MCF 10A (cell line): Measurements from ENCODE around the gene CAAP1. TPM values are rescaled to one million over a fixed set of nuclear protein-coding genes. Genes with fewer than 3 reads are reported as not detected.
"Not testable (repeated sequence)": the region's sequence is repeated elsewhere in the genome, so short reads cannot be mapped to it uniquely, and the experiment has no call there.

Source experiments
- BruUV-seq: library from RNA; stranded (reverse); fragments of 400-500 nt; replicated peaks from 2 replicates; lab custom pipeline; 2021; lab: Mats Ljungman, UMichigan
- CTCF ChIA-PET: fragments of 300-600 bp; sonication (Branson Sonifier 250); formaldehyde crosslinking; extraction: SDS; loops from one replicate; lab custom pipeline; 2021; ENCODE audit warnings: antibody characterized with exemption, inconsistent platforms; lab: Yijun Ruan, JAX
- POLR2A ChIA-PET: fragments of 300-600, 350-650 bp; sonication (Branson Sonifier 250); formaldehyde crosslinking; extraction: SDS; loops from one replicate; lab custom pipeline; 2020; ENCODE audit warnings: antibody characterized with exemption, inconsistent platforms; lab: Yijun Ruan, JAX
- DNase-seq: peaks from one replicate; pipeline ENCODE4 v3.0.0-alpha.2; 2018; ENCODE audit not compliant: unreplicated experiment
- H3K27ac Mint-ChIP-seq: one replicate; pipeline ENCODE4 v1.8.0; 2022; ENCODE audit warnings: mild to moderate bottlenecking, low read depth, mixed read lengths; ENCODE audit not compliant: unreplicated experiment
- H3K27me3 Mint-ChIP-seq: one replicate; pipeline ENCODE4 v1.8.0; 2022; ENCODE audit warnings: mixed read lengths; ENCODE audit not compliant: insufficient read depth, unreplicated experiment
- H3K36me3 Mint-ChIP-seq: one replicate; pipeline ENCODE4 v1.8.0; 2022; ENCODE audit warnings: mild to moderate bottlenecking, moderate library complexity, mixed read lengths; ENCODE audit not compliant: insufficient read depth, unreplicated experiment
- H3K4me1 Mint-ChIP-seq: one replicate; pipeline ENCODE4 v1.8.0; 2022; ENCODE audit warnings: mixed read lengths; ENCODE audit not compliant: insufficient read depth, unreplicated experiment
- H3K4me3 Mint-ChIP-seq: one replicate; pipeline ENCODE4 v1.8.0; 2022; ENCODE audit warnings: mild to moderate bottlenecking, moderate library complexity, mixed read lengths; ENCODE audit not compliant: unreplicated experiment
- H3K9me3 Mint-ChIP-seq: one replicate; pipeline ENCODE4 v1.8.0; 2022; ENCODE audit warnings: mixed read lengths; ENCODE audit not compliant: unreplicated experiment
- CTCF ChIP-seq: fragments of 200-600 bp; IDR thresholded peaks from one replicate; pipeline ENCODE4 v1.8.0; 2022; ENCODE audit warnings: antibody characterized with exemption, mild to moderate bottlenecking; ENCODE audit not compliant: unreplicated experiment
- intact Hi-C: fragments of 100-400 bp; cut with micrococcal nuclease; formaldehyde crosslinking; loops from 2 replicates; pipeline ENCODE4 v1.14.1; 2022
- total RNA-seq: library from RNA; stranded (reverse); gene quantifications from 2 replicates; pipeline ENCODE4 v1.2.3, GENCODE V29; 2022

Gene CAAP1
- total RNA-seq, 1 experiment from 2014 or later, result 35.2 TPM

DNA sequence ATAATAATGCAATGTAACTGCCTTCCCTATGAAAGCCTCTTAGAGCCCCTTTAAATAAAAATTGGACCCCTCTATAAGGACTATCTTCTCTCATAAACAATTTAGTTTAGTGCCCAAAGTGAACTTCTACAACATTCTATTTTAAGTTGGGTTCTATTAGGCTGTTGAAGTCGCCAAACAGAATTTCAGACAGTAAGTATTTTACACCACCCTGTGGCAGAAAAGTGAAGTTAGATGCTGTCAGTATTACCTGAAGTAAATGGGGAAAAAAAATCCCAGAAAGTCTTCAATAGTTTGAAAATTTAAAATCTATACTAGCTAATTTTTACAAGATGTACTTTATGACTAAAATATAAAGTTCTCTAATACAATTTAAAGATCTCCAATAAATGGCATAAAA lies 29.5 kb downstream of the CAAP1 start:
- no peaks in the 10 kb centered on the region for H3K4me1 Mint-ChIP-seq
- DNase-seq, result peak; percentile 15
- peaks cover 33% of the 10 kb centered on the region for H3K36me3 Mint-ChIP-seq
- ChIA-PET POLR2A (interaction anchor here (0.8 to 1.0 kb wide), 2 partner anchors 27 to 29 kb away, joined by 3 read pairs; no protein-coding TSS in a partner anchor), CTCF (interaction anchor here (0.9 to 1.6 kb wide), 5 partner anchors 15 to 543 kb away, joined by 3 to 13 read pairs (median 3); no protein-coding TSS in a partner anchor)
- H3K4me3 Mint-ChIP-seq, result no peak overlapping the region
- H3K9me3 Mint-ChIP-seq, result no peaks in the 10 kb centered on the region
- no peaks in the 10 kb centered on the region for H3K27me3 Mint-ChIP-seq
- TF ChIP-seq CTCF, result peak; percentile 36
- H3K27ac Mint-ChIP-seq, result no peak overlapping the region
- intact Hi-C loops, result loop anchor here (2.0 to 10.0 kb wide), 2 partner anchors 534 to 898 kb away; no protein-coding TSS in a partner anchor
- no TSS peak for BruUV-seq

- Mint-ChIP-seq H3K27me3 (no peaks in the 10 kb centered on the region), H3K36me3 (peaks cover 56% of the 10 kb centered on the region), H3K27ac (no peak overlapping the region), H3K4me1 (no peaks in the 10 kb centered on the region), H3K4me3 (no peak overlapping the region), H3K9me3 (no peaks in the 10 kb centered on the region)
- BruUV-seq, result no TSS peak
- peak; percentile 83 for TF ChIP-seq CTCF
- DNase-seq, result peak; percentile 76
- POLR2A ChIA-PET, result interaction anchor here (0.7 kb wide), 2 partner anchors 35 to 1582 kb away, joined by 3 read pairs; no protein-coding TSS in a partner anchor
- intact Hi-C loops, result loop anchor here (1.0 kb wide), 1 partner anchor 112 kb away; no protein-coding TSS in a partner anchor
- CTCF ChIA-PET, result interaction anchor here (0.6 to 4.1 kb wide), 18 partner anchors 8 to 389 kb away, joined by 3 to 29 read pairs (median 4); partner anchors contain the start of gene CAAP1
Observed at GRCh38 chr9:26856413-26857032, 36.1 kb downstream of the CAAP1 start.

GRCh38 chr9:26850995-26851394 lies 41.6 kb downstream of the CAAP1 start:
- Mint-ChIP-seq H3K36me3 (peaks cover 38% of the 10 kb centered on the region), H3K27me3 (no peaks in the 10 kb centered on the region), H3K4me3 (no peak overlapping the region), H3K4me1 (no peaks in the 10 kb centered on the region), H3K9me3 (no peaks in the 10 kb centered on the region), H3K27ac (no peak overlapping the region)
- no peak for DNase-seq
- no peak for TF ChIP-seq CTCF
- intact Hi-C loops, result no loop called here
- CTCF ChIA-PET, result interaction anchor here (0.8 kb wide), 1 partner anchor 13 kb away, joined by 5 read pairs; no protein-coding TSS in a partner anchor
- POLR2A ChIA-PET, result no interaction called here
- no TSS peak for BruUV-seq

DNA sequence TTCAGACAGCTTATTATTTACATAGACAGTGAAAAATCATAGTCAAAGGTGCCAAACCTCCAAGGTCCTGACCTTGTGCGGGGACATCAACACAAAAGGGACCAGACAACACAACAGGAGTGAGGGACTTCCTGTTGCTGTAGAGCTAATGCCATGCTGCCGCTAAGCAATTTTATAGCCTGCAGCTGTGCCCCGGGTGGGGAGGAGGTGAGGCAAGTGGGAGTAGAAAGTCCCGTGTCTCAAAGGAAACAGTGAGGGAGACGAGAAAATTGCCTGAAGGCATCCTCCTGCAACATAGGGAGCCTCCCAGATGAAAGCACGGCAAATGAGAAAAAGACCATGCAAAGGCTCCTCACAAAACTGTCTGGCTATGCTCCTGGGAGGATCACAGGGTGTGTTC lies 58.8 kb downstream of the CAAP1 start:
- no peak overlapping the region for H3K4me3 Mint-ChIP-seq
- intact Hi-C loops, result no loop called here
- ChIA-PET POLR2A (no interaction called here), CTCF (interaction anchor here (0.8 to 0.9 kb wide), 2 partner anchors 10 to 46 kb away, joined by 3 read pairs; no protein-coding TSS in a partner anchor)
- peaks cover 1% of the 10 kb centered on the region for H3K9me3 Mint-ChIP-seq
- DNase-seq, result peak; percentile 6
- H3K27me3 Mint-ChIP-seq, result no peaks in the 10 kb centered on the region
- H3K27ac Mint-ChIP-seq, result peak overlapping the region; percentile 1
- no peak for TF ChIP-seq CTCF
- BruUV-seq, result no TSS peak
- no peaks in the 10 kb centered on the region for H3K4me1 Mint-ChIP-seq
- H3K36me3 Mint-ChIP-seq, result peaks cover 6% of the 10 kb centered on the region

DNA sequence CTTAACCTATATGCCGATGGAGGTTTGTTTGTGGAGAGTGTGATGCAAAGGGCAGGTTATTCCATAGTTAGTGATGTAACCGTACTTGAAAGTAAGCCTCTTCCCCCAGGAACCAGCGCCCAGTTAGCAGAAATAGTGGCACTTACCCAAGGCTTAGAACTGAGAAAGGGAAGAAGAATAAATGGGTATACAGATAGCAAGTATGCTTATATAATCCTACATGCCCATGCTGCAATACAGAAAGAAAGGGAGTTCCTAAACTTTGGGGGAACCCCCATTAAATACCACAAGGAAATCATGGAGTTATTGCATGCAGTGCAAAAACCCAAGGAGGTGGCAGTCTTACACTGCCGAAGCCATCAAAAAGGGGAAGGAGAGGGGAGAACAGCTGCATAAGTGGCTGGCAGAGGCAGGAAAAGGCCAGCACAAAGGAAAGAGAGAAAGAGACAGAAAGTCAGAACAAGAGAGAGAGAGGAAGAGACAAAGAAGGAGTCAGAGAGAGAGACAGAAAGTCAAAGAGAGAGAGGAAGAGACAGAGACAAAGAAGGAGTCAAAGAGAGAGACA lies 64.1 kb downstream of the CAAP1 start:
- H3K9me3 Mint-ChIP-seq, H3K4me1 Mint-ChIP-seq, intact Hi-C loops, H3K36me3 Mint-ChIP-seq, BruUV-seq, H3K4me3 Mint-ChIP-seq, H3K27ac Mint-ChIP-seq, DNase-seq, POLR2A ChIA-PET, H3K27me3 Mint-ChIP-seq: not testable (repeated sequence)
- CTCF ChIA-PET, result interaction anchor here (0.8 kb wide), 1 partner anchor 29 kb away, joined by 3 read pairs; no protein-coding TSS in a partner anchor
